SK-N-SH (cell line): ENCODE results near the gene STXBP6. TPM values are rescaled to one million over a fixed set of nuclear protein-coding genes. Genes with fewer than 3 reads are reported as not detected.

Experiments used
- CTCF ChIA-PET: fragments of 300-600, 350-600 bp; formaldehyde crosslinking; extraction: SDS; loops from one replicate; lab custom pipeline; 2021; lab: Yijun Ruan, JAX
- POLR2A ChIA-PET: fragments of 350-600 bp; sonication (Branson Sonifier 250); formaldehyde crosslinking; extraction: SDS; loops from one replicate; lab custom pipeline; 2020; ENCODE audit warnings: antibody characterized with exemption, inconsistent platforms; lab: Yijun Ruan, JAX
- DNase-seq: peaks from one replicate; pipeline ENCODE4 v3.0.0; 2012
- H2AFZ ChIP-seq: fragments of 200-600 bp; sonication (generic); 2 replicates; pipeline ENCODE4 v1.8.1; 2016; ENCODE audit warnings: antibody characterized with exemption, mild to moderate bottlenecking, low read depth
- H3F3A ChIP-seq: fragments of 200-600 bp; sonication (generic); replicated peaks from 2 replicates; pipeline ENCODE3; 2016; ENCODE audit warnings: antibody characterized with exemption, mild to moderate bottlenecking; ENCODE audit not compliant: insufficient read depth
- H3K27ac ChIP-seq, 2 experiments: fragments of 200-500 bp in 1 of 2; fragments of 200-600 bp in 1 of 2; sonication (Bioruptor generic) in 1 of 2; sonication (generic), shearing (Covaris generic) in 1 of 2; 2 replicates each; pipeline versions ENCODE4 v1.5.1 to v1.6.1; 2014 to 2016; ENCODE audit warnings: low read depth in 2 of 2, inconsistent platforms in 1 of 2, low read length in 1 of 2, mild to moderate bottlenecking in 1 of 2, mixed read lengths in 1 of 2
- H3K27me3 ChIP-seq: fragments of 200-600 bp; sonication (generic), shearing (Covaris generic); 2 replicates; pipeline ENCODE4 v1.6.1; 2016; ENCODE audit warnings: mixed run types; ENCODE audit not compliant: insufficient read depth
- H3K36me3 ChIP-seq, 2 experiments: fragments of 200-500 bp in 1 of 2; fragments of 200-600 bp in 1 of 2; sonication (Bioruptor generic) in 1 of 2; sonication (generic) in 1 of 2; replicated peaks in 1 of 2; 2 replicates each; pipeline versions ENCODE3 to v1.5.1; 2014 to 2016; ENCODE audit warnings: low read length in 1 of 2, mild to moderate bottlenecking in 1 of 2; ENCODE audit not compliant: insufficient read depth in 2 of 2, control insufficient read depth in 1 of 2
- H3K4me1 ChIP-seq, 2 experiments: fragments of 200-500 bp in 1 of 2; fragments of 200-600 bp in 1 of 2; sonication (Bioruptor generic) in 1 of 2; sonication (generic), shearing (Covaris generic) in 1 of 2; 2 replicates each; pipeline versions ENCODE4 v1.5.1 to v1.6.1; 2014 to 2016; ENCODE audit warnings: low read depth in 1 of 2, low read length in 1 of 2, mixed run types in 1 of 2; ENCODE audit not compliant: insufficient read depth in 2 of 2, control insufficient read depth in 1 of 2
- H3K4me2 ChIP-seq: fragments of 200-600 bp; sonication (generic), shearing (Covaris generic); 2 replicates; pipeline ENCODE4 v1.6.1; 2017; ENCODE audit warnings: mixed run types
- H3K4me3 ChIP-seq, 2 experiments: fragments of 200-500 bp in 1 of 2; fragments of 200-600 bp in 1 of 2; sonication (Bioruptor generic) in 1 of 2; sonication (generic), shearing (Covaris generic) in 1 of 2; 2 replicates each; pipeline versions ENCODE4 v1.5.1 to v1.8.1; 2014 to 2016; ENCODE audit warnings: low read depth in 2 of 2, inconsistent platforms in 1 of 2, low read length in 1 of 2, mild to moderate bottlenecking in 1 of 2, mixed read lengths in 1 of 2, moderate library complexity in 1 of 2
- H3K79me2 ChIP-seq: fragments of 200-600 bp; sonication (generic); 2 replicates; pipeline ENCODE4 v1.8.1; 2017; ENCODE audit warnings: mild to moderate bottlenecking; ENCODE audit not compliant: insufficient read depth
- H3K9ac ChIP-seq: fragments of 200-600 bp; sonication (generic); 2 replicates; pipeline ENCODE4 v1.6.1; 2017; ENCODE audit warnings: mixed run types
- H3K9me2 ChIP-seq: fragments of 200-600 bp; sonication (generic); 2 replicates; pipeline ENCODE4 v1.6.1; 2017; ENCODE audit warnings: mixed run types
- H3K9me3 ChIP-seq: fragments of 200-600 bp; sonication (generic); 2 replicates; pipeline ENCODE4 v1.6.1; 2017; ENCODE audit warnings: mixed run types, mild to moderate bottlenecking, moderate library complexity
- H4K20me1 ChIP-seq: fragments of 200-600 bp; sonication (generic); 2 replicates; pipeline ENCODE4 v1.6.1; 2017; ENCODE audit warnings: mild to moderate bottlenecking, mixed run types; ENCODE audit not compliant: insufficient read depth
- MXI1 ChIP-seq: IDR thresholded peaks from 2 replicates; pipeline ENCODE4 v1.6.1; 2012; ENCODE audit warnings: mild to moderate bottlenecking, low read depth, low read length, improper control_type of control experiment
- POLR2AphosphoS5 ChIP-seq: IDR thresholded peaks from 2 replicates; pipeline ENCODE4 v1.6.1; 2012; ENCODE audit warnings: low read depth, low read length
- RAD21 ChIP-seq: IDR thresholded peaks from 2 replicates; pipeline ENCODE4 v1.6.1; 2012; ENCODE audit warnings: mild to moderate bottlenecking, low read length
- REST ChIP-seq: IDR thresholded peaks from 2 replicates; pipeline ENCODE4 v1.6.1; 2012; ENCODE audit warnings: mild to moderate bottlenecking, low read depth, low read length, moderate library complexity
- RXRA ChIP-seq: IDR thresholded peaks from 2 replicates; pipeline ENCODE4 v1.4.0; 2012; ENCODE audit warnings: low read depth, mild to moderate bottlenecking, borderline replicate concordance
- SIN3A ChIP-seq: IDR thresholded peaks from 2 replicates; pipeline ENCODE4 v1.6.1; 2012; ENCODE audit warnings: low read depth, mild to moderate bottlenecking, low read length, moderate library complexity, borderline replicate concordance
- WGBS: methylation state at CpG from one replicate; pipeline ENCODE4 v1.1.6; 2017; ENCODE audit warnings: low lambda C conversion rate; 5-methylcytosine and 5-hydroxymethylcytosine counted together
- polyA plus RNA-seq, 3 experiments: library from polyadenylated mRNA; depleted of rRNA; stranded (reverse); fragments of >200 nt; gene quantifications; 2 replicates each; pipeline ENCODE4 v1.2.3, GENCODE V29; 2012
- TF ChIP-seq, protein P1 (sequence below): IDR thresholded peaks from 2 replicates; pipeline ENCODE4; 2012
- TF ChIP-seq, protein P2 (sequence below): fragments of 200-600 bp; sonication (generic); IDR thresholded peaks from 2 replicates; pipeline ENCODE4 v1.6.1; 2017; ENCODE audit warnings: antibody characterized with exemption, mild to moderate bottlenecking, moderate library complexity
- TF ChIP-seq, protein P3 (sequence below): IDR thresholded peaks from 2 replicates; pipeline ENCODE4 v1.4.0; 2012; ENCODE audit warnings: low read depth, borderline replicate concordance
- TF ChIP-seq, protein P4 (sequence below): IDR thresholded peaks from 2 replicates; pipeline ENCODE4 v1.4.0; 2012; ENCODE audit warnings: low read depth

STXBP6 gene
- polyA plus RNA-seq, 1 of the 3 experiments (the other 2 are of a cell fraction): 0.16 TPM

- H2AFZ ChIP-seq: no peak overlapping the region
- H3K4me1 ChIP-seq: no peaks in the 10 kb centered on the region
- no peak overlapping the region for H3K27ac ChIP-seq
- H3K9me2 ChIP-seq: no peaks in the 10 kb centered on the region
- CTCF ChIA-PET: no interaction called here
- H3K36me3 ChIP-seq: no peaks in the 10 kb centered on the region
- H3K79me2 ChIP-seq: no peaks in the 10 kb centered on the region
- POLR2A ChIA-PET: no interaction called here
- DNase-seq: no peak
- H3K9me3 ChIP-seq: no peaks in the 10 kb centered on the region
- 3% methylated on average over 7 of the region's 7 CpGs for WGBS
- no peaks in the 10 kb centered on the region for H4K20me1 ChIP-seq
- H3K27me3 ChIP-seq: peaks cover 34% of the 10 kb centered on the region
- no peak for TF ChIP-seq REST
- H3F3A ChIP-seq: no peaks in the 10 kb centered on the region
- no peak overlapping the region for H3K4me3 ChIP-seq
- no peak overlapping the region for H3K4me2 ChIP-seq
- no peak overlapping the region for H3K9ac ChIP-seq
These were observed 5.7 kb downstream of the STXBP6 start for GRCh38 chr14:25044106-25044698.

GRCh38 chr14:25042362-25043299 lies 7.3 kb downstream of the STXBP6 start:
- CTCF ChIA-PET: interaction anchor here (0.9 to 1.0 kb wide), 2 partner anchors 34 to 236 kb away, joined by 3 read pairs; no protein-coding TSS in a partner anchor
- Histone ChIP-seq H3K79me2 (no peaks in the 10 kb centered on the region), H3K4me3 (peak overlapping the region in 1 of 2 experiments; percentile 38; a peak in 1 of 4 replicates), H3K27ac (no peak overlapping the region), H3K36me3 (no peaks in the 10 kb centered on the region), H3K9me3 (no peaks in the 10 kb centered on the region), H3K4me1 (no peaks in the 10 kb centered on the region), H3K9ac (no peak overlapping the region), H3K27me3 (peaks cover 18% of the 10 kb centered on the region; the same call in 1 of the 2 replicates), H3F3A (no peaks in the 10 kb centered on the region), H4K20me1 (no peaks in the 10 kb centered on the region), H3K9me2 (no peaks in the 10 kb centered on the region), H3K4me2 (peak overlapping the region; percentile 35), H2AFZ (no peak overlapping the region; the same call in 1 of the 2 replicates)
- DNase-seq: no peak
- TF ChIP-seq, protein P1, sequence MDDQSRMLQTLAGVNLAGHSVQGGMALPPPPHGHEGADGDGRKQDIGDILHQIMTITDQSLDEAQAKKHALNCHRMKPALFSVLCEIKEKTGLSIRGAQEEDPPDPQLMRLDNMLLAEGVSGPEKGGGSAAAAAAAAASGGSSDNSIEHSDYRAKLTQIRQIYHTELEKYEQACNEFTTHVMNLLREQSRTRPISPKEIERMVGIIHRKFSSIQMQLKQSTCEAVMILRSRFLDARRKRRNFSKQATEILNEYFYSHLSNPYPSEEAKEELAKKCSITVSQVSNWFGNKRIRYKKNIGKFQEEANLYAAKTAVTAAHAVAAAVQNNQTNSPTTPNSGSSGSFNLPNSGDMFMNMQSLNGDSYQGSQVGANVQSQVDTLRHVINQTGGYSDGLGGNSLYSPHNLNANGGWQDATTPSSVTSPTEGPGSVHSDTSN: no peak
- TF ChIP-seq SIN3A: no peak
- TF ChIP-seq, protein P2, sequence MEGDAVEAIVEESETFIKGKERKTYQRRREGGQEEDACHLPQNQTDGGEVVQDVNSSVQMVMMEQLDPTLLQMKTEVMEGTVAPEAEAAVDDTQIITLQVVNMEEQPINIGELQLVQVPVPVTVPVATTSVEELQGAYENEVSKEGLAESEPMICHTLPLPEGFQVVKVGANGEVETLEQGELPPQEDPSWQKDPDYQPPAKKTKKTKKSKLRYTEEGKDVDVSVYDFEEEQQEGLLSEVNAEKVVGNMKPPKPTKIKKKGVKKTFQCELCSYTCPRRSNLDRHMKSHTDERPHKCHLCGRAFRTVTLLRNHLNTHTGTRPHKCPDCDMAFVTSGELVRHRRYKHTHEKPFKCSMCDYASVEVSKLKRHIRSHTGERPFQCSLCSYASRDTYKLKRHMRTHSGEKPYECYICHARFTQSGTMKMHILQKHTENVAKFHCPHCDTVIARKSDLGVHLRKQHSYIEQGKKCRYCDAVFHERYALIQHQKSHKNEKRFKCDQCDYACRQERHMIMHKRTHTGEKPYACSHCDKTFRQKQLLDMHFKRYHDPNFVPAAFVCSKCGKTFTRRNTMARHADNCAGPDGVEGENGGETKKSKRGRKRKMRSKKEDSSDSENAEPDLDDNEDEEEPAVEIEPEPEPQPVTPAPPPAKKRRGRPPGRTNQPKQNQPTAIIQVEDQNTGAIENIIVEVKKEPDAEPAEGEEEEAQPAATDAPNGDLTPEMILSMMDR: peak; percentile 43
- TF ChIP-seq POLR2AphosphoS5: no peak
- TF ChIP-seq MXI1: no peak
- TF ChIP-seq, protein P3, sequence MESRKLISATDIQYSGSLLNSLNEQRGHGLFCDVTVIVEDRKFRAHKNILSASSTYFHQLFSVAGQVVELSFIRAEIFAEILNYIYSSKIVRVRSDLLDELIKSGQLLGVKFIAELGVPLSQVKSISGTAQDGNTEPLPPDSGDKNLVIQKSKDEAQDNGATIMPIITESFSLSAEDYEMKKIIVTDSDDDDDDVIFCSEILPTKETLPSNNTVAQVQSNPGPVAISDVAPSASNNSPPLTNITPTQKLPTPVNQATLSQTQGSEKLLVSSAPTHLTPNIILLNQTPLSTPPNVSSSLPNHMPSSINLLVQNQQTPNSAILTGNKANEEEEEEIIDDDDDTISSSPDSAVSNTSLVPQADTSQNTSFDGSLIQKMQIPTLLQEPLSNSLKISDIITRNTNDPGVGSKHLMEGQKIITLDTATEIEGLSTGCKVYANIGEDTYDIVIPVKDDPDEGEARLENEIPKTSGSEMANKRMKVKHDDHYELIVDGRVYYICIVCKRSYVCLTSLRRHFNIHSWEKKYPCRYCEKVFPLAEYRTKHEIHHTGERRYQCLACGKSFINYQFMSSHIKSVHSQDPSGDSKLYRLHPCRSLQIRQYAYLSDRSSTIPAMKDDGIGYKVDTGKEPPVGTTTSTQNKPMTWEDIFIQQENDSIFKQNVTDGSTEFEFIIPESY: no peak
- TF ChIP-seq, protein P4, sequence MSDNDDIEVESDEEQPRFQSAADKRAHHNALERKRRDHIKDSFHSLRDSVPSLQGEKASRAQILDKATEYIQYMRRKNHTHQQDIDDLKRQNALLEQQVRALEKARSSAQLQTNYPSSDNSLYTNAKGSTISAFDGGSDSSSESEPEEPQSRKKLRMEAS: no peak
- no peak for TF ChIP-seq RXRA
- TF ChIP-seq RAD21: peak; percentile 43
- POLR2A ChIA-PET: no interaction called here
- WGBS: 4% methylated on average over 14 of the region's 14 CpGs
